NCI-H226 (cell line): ENCODE data around the gene ZNF214.

Experiments
- DNase-seq: peaks from one replicate; pipeline ENCODE4 v3.0.0-alpha.2; 2015

Gene ZNF214

DNA sequence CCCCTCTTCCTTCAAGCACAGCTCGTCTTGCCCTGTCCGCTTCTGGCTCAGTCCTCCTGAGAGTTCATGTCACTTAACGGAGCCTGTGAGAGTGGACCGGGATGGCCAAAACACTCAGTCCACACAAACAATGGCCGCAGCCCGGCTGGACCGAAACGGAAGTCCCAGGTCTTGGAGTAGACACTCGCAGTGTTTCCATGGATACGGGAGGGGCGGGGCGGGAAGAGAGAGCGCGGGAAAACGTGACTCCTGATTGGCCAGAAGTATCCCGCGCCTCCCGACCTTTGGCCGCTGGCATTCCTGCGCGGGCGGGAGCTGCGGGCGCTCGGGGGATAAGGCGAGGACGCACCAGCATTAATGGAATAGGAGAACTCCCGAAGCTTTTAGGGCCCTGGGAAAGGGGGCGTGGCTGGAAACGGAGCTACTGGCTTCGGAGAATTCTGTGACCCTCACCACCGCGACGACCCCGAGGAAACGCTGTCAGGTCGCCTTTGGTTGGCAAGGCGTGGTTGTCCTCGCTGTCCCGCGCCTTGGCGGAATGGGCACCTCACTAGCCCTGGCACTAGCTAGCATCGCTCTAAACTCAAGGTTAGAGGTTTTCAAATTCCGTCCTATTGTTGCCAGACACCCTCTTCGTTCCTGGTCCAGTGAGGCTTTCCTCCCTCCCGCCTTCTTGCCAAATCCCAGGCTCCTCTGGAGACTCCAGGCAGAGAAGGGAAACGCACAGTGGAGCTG, at the start of gene ZNF214, which contains the start of gene NLRP14:
Gene ZNF214, minus strand, starts transcription at position 164 of the 735 bp plus-strand sequence. CDS start 17,511 bp downstream, outside the sequence.
Gene NLRP14, plus strand, starts transcription at position 297 of the 735 bp plus-strand sequence. CDS start 18,108 bp downstream, outside the sequence.
- no peak for DNase-seq

DNA sequence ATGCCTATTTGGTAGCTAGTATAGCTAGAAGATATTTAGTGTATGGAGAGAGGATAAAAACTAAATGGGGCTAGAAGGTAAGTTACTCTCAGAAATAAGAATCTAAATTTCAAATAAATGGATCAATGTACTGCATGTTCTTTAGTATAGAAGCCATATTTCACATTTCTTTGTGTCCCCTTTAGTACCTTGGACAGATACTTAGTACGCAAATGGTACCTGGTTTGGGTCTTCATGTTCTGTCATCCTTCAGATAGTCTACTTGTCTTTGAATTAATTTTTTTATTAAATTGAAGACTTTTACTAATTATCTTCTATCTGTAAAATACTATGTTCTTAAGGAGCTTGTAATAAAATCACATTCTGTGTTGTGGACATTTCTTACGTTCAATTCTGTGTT, 42.4 kb upstream of the ZNF214 start:
- DNase-seq: no peak

DNA sequence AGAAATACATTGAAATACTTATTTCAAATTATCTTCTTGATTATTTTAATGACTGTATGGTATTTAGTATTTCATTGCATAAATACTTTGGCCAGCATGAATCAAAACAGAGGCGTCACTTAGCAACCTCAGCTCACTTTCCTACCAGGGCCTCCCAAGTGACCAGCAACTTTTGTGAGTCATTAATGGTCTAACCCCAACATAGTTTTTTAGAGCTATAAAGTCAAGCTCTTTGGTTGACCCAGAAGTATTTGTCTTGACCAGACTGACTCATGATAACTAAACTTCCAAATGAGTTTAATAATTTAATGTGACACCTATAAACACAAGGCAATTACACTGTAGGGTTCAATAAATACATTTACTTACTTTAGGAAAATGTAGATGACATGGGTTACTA, 40.7 kb upstream of the ZNF214 start:
- no peak for DNase-seq

DNA sequence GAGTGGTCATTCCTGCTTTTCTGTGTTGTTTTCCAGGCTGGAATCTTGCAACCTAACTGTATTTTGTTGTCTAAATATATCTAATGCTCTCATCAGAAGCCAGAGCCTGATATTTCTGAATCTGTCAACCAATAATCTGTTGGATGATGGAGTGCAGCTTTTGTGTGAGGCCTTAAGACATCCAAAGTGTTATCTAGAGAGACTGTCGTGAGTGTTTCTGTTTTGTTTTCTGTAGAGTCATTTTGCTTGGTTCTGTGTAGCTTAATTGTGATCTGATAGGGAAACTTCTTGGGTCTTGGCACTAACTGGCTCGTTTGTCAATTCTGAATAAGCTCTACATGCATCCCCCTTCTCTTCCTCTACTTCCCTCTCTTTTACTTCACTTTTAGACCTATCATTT, 37.5 kb upstream of the ZNF214 start:
- DNase-seq: no peak

DNA sequence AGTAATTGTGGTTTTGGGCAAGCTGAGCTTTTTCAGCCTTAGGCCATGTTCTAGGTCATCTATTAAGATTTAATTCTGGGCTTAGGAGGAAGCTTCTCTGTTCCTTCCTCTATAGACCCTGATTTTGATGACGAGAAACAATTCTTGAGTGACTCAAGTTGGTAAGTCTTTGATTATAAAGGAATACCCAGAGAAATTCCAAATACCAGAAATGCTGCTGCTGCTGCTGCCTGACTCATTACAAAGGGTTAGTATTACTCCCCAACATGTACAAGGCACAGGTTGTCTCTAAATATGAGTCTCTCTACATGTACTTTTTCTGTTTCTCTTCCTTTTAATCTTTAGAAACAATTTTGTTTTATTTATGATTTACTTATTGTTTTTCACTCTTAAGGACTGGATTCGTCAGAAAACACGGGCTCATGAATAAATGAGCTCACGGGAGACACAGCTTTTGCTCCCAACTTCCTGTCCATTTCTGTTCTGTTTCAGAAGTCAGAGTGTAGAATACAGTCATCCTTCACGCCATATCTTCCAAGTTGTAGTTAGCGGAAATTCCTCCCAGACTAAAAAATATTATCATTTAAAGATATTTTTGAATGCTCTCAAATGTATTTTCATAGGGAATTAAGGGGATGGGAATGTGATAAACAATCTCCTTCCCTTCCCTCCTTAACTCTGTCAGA, 36.8 kb upstream of the ZNF214 start:
- DNase-seq: no peak

DNA sequence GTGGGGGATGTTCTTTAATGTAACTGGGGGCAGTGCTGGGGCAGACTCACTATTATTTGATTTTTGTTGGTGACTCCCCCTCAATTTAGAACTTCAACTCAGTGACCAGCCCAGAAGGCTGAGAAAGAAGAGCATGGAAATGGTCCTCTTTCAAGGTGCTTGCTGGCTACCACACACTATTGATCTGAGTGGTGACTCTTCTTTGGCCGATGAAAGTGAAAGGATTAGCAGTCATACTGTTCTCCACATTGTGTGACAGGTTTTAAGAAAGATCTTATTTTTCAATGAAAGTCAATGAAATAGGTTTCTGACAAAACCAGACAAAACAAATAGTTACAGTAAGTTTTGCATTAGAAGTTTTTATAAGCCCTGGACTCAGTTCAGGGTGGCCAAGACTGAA, 30.0 kb upstream of the ZNF214 start:
- DNase-seq: no peak

DNA sequence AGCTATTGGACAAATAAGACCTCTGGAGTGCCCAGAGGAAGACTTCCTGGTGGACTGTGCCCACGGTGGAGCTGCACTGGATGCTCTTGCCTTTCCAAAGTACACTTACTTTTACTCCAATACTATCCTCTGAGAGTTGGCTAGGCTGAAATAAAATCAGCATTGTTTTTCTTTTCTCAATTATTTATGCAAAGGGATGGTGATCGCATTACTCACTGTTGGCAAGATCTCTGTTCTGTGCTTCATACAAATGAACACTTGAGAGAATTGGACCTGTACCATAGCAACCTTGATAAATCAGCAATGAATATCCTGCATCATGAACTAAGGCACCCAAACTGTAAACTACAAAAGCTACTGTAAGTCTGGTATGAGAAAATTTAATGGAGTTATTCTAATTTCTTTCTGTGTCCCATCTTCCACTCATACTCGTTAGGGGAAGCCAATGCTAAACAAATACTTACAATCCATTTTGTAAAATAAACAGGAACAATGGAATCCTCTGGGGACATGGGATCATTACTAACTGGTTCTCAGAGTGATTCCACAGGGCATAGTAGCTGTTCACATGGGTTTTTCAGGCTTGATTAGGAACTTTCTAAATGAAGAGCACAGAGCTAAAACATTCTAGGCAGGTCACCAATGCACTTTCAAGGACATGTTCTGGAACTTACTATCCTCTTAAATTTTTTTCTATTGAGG, 26.5 kb upstream of the ZNF214 start:
- no peak for DNase-seq

DNA sequence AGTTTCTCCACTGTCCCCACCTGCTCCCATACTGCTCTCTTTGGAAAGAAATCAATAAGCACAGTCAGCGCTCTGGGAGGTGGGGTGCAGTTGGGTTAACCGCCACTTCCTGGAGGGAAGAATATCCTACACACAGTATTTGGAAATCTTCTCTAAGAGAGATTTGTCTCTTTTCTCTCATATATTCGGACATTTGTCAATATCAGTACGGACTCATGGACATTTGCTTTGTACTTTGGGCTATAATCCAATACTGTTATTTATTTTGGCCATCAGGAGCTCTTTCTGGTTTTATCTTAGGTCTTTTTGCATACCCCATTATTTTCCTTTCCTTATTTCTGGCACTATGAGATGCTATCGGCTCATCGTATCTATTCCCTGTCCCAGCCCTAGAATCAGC, 13.9 kb upstream of the ZNF214 start:
- no peak for DNase-seq

DNA sequence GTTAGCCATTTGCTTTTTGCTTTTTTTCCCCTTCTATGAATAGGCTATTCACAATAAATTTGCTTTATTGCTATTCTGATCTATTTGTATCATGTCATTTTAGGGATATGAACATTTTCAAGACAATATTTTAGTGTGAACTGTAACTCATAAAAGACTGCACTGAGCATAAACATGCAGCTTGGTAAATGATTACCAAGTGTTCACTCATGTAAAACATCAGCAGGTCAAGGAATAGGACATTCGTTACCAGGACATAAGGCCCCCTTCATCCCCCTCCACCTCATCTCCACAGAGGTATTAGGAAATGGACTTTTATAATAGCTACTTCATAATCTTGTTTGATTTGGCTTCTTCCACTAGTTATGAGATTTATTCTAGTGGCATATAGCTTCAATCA, 12.5 kb upstream of the ZNF214 start:
- no peak for DNase-seq

DNA sequence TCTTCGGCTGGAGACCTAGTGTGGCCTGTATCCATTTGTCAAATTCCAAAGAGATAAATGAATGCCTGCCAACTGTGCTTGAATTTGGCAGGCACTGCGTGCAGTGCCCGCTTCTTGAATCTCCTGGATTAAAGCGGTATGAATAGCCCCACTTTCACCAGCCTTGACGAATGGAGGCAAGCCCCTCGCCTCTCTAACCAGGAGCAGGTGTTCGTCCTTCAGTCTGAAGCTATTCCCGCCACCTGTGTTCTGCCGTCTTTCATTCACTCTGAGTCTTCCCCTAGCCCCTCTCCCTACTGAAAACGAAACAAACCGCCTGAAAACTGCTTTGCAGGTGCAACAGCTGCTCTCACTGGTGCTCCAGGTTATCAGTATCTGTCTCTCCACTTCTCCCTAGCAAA, 11.3 kb upstream of the ZNF214 start:
- DNase-seq: no peak

DNA sequence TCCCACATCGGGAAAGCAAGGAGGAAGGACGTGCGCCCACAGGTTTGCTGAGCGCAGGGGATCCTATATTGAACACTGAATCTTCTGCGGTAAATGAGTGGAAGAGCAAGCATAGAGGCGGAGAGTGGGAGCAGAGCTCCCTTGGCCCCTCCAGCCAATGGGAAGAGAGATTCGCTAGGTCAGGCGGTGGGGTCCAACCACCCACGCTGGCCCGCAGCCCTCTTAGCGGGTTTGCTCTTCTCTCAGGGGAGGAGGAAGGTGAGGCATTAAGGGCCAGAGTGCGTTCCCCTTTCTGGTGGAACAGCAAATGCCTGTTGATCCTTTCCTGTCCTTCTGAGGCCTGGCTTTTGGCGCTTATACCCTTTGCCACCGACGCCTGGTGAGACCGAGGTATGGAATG, 10.7 kb upstream of the ZNF214 start:
- no peak for DNase-seq

DNA sequence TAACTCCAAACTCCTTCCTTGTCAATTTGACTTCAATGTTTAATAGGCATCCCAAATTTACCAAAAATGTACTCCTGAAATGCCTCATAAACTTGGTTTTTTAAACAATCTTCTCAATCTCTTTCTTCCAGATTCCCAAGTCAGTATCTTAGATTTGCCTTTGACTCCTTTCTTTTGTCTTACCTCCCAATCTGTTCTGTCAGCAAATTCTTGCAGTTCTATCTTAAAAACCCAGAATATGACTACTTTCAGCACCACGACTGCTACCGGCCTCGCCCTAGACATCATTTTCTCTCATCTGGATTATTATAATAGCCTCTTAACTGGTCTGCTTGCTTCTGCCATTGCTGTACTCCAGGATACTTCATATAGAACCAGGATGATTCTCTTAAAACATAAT, 8.0 kb upstream of the ZNF214 start:
- no peak for DNase-seq

DNA sequence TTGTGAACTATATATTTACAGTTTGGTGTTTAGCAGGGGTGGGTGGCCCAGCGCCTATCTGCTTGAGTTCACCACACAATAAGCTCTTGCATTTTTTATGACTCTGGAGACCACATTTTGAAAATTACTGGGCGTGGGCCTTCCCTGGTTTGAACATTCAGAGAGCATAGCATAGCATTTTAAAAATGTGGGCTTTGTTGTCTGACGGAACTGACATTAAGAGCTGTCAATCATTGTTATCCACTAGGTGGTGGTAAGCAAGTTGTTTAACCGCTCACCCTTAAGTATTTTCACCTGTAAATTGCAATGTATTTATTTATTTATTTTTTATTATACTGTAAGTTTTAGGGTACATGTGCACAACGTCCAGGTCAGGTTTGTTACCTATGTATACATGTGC, 1.2 kb upstream of the ZNF214 start:
- no peak for DNase-seq

DNA sequence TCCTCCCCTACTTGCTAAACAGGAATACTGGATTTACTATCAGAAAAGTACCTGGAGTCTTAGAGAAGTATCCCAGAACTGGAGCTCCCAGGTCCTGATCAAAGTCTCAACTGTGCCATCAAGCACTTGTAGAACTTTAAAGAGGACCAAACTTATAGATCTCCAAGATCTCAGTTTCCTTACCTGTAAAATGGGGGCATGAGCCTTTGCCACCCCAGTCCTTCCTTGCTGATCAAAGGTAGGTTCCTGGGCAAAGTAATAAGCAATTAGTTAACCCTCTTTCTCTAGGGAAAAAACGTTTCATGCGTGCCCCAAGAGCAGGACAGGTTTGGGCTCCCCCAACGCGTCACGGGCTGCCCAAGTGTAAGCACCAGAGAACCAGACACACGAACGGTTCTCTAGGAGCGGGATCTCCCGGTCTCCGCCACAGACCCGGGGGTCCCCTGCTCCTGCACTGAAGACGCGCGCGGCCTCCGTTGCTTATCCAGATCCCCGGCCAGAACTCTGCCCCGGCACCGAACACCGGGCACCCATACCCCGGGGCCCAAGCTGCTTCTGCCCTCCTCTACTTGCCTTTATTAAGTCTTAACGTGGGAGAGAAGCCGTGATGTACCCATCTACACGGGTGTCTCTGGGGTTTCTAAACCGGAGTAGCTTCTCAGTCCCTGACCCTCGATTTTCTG, 505 bp downstream of the ZNF214 start:
- DNase-seq: no peak

DNA sequence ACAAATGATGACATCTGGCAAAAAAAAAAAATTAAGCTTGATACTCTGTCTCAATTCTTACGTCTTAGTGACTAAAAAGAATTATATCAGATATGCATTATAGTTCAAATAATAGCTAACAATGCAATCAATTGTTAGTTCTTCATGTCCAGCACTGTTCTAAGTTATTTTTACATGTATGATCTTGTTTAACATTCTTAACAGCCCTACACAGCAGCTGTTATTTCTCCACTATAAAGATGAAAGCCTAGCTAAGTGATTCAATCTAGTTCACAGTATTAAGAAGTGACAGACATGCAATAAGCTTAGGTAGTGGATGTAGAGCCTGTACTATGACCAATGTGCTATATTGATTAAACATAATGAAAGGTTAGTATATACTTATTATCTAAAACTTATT, 4.1 kb downstream of the ZNF214 start:
- no peak for DNase-seq

DNA sequence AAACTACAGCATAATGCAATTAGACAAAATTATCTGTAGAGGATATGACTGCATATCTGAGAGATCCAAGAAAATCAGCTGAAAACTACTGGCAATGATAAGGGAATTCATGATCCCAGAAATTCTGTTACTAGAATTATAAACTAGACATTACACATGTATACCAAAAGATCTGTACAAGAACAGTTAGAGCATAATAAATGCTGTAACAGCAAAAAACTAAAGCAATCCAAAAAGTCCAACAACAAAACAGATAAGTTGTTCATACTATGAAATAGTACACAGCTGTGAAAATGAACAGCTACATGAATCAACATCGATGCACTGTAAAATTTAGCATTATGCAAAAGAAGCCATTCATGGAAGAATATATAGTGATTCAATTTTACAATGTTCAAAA, 6.0 kb downstream of the ZNF214 start:
- DNase-seq: no peak

DNA sequence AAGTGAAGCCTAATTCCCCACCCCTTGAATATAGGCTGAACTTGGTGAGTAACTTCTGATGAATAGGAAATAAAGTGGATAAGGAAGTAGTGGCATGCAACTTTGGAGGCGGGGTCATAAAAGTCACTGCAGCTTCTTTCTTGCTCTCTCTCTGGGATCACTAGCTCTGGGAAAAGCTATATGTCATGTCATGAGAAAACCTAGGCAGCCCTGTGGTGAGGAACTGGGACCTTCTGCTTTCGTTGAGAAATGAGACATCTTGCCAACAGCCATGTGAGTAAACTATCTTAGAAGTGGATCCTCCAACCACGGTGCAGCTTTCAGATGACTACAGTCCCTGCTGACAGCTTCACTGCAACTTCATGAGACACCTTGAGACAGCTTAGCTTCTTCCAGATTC, 15.7 kb downstream of the ZNF214 start:
- DNase-seq: no peak

DNA sequence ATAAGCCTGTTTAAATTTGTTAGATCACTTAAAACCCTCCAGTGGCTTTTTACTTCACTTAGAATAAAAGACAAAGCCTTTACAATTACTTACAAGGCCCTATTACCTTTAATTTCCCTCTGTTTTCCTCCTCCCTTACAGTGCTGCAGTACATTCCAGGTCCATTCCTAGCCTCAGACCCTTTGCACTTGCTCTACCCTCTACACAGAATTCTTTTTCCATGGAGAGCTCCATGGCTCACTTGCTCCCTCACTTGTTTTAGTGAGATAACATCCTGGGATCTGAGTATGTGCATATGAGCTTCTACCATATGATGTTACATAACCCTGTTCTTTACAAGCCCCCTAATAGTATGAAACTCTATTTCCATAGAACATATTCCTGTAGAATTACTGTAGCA, 24.4 kb downstream of the ZNF214 start:
- DNase-seq: no peak

DNA sequence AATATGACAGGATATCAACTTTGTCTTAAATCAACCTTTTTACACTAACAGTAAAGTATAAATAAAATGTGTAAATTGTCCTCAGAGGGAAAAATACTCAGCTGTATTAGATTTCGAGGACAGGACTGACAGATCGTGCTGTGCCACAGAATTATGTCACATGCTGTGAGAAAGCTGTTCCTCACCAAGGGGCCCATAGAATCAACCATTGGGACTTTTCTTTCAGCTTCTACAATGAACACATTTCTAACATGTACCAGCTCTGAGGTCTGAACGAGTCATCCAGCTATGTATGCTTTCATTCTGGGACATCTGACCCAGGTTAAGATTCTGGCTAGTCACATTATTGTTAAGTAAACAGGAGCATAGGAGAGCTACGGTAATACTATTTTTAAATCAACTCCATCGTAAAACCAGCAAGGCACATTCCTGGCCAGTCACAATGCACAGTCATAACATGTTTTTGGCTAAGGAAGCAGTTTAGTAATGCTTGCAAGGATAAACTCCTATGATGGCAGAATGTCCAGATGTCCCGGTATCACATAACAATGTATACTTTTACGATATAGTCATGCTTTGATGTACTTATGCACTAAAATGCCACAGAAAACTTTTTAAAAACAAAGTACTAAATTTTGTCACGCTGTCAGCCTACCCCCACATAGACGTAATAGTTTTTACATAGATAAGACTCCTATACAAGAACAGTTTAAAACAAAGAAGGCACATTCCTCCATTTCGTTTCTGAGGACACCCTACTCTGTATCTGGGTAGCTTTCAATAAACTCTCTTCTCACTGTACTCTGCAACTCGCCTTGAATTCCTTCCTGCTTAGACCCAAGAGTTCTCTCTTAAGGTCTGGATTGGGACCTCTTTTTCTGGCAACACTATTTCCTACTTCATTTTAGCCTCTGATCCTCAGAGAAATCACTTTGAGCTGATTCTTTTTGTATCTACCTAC, 27.4 kb downstream of the ZNF214 start:
- DNase-seq: no peak

DNA sequence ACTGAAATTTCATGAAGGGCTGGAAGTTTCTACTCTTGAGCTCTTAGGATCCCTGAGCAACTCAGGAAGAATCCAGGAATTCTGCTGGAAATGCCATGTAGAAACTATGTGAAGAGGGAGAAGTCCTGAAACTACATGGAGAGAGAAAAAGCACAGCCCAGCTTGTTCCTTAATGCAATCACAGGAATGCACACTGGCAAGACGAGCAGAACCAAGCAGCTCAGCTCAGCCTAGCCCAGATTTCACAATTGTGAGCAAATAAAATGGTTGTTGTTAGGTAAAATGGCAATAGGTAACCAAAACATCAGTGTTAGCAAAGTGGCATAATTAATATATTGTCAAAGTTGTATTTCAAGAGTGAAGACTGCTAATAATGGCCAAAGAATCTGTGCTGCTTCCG, 28.1 kb downstream of the ZNF214 start:
- no peak for DNase-seq

DNA sequence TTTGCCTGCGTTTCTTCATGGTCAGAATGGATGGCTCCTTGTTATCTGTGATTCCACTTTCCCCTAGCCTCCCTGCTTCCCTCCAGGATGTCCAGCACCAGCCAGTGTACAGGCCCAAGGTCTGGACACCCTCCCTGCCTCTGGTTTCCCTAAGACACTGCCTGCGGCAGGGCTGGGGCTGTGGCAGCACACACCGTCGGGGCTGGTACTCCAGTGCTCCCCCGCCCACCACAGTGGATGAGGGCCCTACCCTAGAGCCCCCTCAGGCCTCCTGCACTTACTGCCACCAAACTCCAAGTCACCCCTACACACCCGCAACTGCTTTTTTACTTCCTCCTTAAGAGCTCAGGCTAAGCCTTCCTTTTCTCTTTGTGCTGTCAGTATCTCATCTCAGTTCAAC, 28.9 kb downstream of the ZNF214 start:
- no peak for DNase-seq

DNA sequence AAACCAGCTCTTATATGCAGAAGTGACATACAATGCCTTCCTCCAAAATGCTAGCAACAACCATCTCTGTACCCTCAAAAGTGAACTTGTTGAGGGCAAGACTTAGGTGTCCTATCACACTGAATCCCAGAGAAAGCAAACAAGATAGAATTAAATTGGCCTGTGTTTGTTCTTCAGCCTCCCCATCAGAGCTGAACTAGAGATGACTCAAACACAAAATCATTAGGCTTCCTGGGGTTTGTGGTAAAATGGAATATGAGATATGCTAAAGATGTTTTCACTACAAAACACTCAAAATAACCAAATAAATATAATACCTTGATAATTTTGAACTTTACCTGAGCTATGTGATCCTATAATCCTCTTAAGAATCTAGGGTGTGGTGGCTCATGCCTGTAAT, 31.6 kb downstream of the ZNF214 start:
- no peak for DNase-seq
